ENCODE results near the gene EVC. TPM values are rescaled to one million over a fixed set of nuclear protein-coding genes. Genes with fewer than 3 reads are reported as not detected.

Gene EVC
- total RNA-seq, 3 donors from 2014 or later = 1.9 to 24.2 (median 4.6) TPM

DNA sequence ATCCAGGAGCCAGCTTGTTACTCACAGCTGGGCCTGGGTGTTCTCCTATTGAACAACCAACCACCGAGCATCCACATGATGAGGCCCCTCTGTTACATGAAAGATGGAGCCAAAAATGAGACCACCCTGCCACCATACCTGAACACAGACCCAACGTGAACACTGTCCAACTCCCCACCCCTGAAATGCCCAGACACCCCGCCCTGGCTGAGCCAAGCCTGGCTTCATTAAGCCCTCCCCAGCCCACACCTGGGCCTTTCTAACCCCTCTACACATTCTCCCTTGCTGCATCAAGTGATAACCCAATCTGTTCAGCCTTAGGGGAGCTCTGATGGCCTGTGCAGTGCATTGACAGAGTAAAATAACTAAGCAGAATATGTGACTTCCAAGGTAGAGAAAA is 80.7 kb downstream of the EVC start:
- intact Hi-C loops (cut with DNase I, micrococcal nuclease) = no loop called here
- ATAC-seq (no peak), DNase-seq (no peak)
- TF ChIP-seq, protein P1, sequence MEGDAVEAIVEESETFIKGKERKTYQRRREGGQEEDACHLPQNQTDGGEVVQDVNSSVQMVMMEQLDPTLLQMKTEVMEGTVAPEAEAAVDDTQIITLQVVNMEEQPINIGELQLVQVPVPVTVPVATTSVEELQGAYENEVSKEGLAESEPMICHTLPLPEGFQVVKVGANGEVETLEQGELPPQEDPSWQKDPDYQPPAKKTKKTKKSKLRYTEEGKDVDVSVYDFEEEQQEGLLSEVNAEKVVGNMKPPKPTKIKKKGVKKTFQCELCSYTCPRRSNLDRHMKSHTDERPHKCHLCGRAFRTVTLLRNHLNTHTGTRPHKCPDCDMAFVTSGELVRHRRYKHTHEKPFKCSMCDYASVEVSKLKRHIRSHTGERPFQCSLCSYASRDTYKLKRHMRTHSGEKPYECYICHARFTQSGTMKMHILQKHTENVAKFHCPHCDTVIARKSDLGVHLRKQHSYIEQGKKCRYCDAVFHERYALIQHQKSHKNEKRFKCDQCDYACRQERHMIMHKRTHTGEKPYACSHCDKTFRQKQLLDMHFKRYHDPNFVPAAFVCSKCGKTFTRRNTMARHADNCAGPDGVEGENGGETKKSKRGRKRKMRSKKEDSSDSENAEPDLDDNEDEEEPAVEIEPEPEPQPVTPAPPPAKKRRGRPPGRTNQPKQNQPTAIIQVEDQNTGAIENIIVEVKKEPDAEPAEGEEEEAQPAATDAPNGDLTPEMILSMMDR (IDR thresholded peaks at IDR 0.05) = no peak
- Histone ChIP-seq H3K4me3 (no peak overlapping the region), H3K4me1 (ENCODE audit: low read depth) (no peaks in the 10 kb centered on the region), H3K36me3 (ENCODE audit: low read depth) (no peaks in the 10 kb centered on the region), H3K9me3 (no peaks in the 10 kb centered on the region)

DNA sequence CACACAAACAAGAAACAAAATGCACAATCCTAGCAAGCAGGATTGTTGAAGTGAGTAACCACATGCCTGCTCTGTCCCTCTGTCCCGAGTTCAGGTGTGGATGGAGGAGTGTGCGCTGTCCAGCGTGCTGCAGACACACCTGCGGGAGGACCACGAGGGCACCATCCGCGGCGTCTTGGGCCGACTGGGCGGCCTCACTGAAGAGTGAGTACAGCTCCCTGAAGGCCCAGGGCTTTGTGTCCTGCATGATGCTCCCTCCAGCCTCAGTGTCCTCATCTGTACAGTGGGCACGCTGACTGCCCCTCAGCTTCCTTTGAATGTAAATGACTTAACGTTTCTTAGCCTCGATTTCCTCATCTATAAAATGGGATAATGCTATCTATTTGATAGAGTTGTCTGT is 82.5 kb downstream of the EVC start:
- H3K36me3 ChIP-seq (ENCODE audit: low read depth) = no peaks in the 10 kb centered on the region
- intact Hi-C loops (cut with DNase I, micrococcal nuclease) = no loop called here
- no peak overlapping the region for H3K4me3 ChIP-seq
- no peaks in the 10 kb centered on the region for H3K4me1 ChIP-seq (ENCODE audit: low read depth)
- TF ChIP-seq, protein P1 (IDR thresholded peaks at IDR 0.05) = no peak
- H3K9me3 ChIP-seq = no peaks in the 10 kb centered on the region
- ATAC-seq = no peak
- DNase-seq = no peak

DNA sequence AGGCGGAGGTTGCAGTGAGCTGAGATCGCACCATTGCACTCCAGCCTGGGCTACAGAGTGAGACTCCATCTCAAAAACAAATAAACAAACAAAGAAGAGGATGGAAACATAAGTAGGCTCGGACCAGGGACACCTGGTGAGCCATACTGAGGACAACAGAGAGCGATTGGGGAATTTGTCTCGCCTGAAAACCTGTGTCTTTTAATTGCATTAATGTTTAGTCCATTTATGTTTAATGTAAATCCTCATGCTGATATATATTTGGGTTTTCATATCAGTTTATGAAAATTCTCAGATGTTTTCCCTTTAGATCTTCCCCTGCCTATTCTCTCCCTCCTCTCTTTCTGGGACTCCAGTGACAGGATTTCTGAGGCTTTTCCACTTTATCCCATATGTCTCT is 84.6 kb downstream of the EVC start:
- Histone ChIP-seq H3K9me3 (no peaks in the 10 kb centered on the region), H3K4me1 (ENCODE audit: low read depth) (no peaks in the 10 kb centered on the region), H3K36me3 (ENCODE audit: low read depth) (no peaks in the 10 kb centered on the region), H3K4me3 (no peak overlapping the region)
- no peak for DNase-seq
- intact Hi-C loops (cut with DNase I, micrococcal nuclease) = no loop called here
- TF ChIP-seq, protein P1 (IDR thresholded peaks at IDR 0.05) = no peak
- ATAC-seq = no peak

DNA sequence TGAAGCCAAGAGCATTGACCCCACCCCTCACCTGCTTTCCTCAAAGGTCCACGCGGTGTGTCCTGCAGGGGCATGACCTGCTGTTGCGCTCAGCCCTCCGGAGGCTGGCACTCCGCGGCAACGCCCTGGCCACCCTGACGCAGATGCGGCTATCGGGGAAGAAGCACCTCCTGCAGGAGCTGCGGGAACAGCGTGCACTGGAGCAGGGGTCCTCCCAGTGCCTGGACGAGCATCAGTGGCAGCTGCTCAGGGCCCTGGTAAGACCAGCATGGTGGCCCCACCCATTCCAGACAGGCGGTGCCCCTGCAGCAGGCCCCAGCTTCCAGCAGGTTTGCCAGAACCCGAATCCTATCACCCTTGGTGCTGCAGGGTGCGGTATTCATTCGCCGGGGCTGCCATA is 86.0 kb downstream of the EVC start:
- Histone ChIP-seq H3K36me3 (ENCODE audit: low read depth) (no peaks in the 10 kb centered on the region), H3K9me3 (no peaks in the 10 kb centered on the region), H3K4me1 (ENCODE audit: low read depth) (no peaks in the 10 kb centered on the region), H3K4me3 (no peak overlapping the region)
- ATAC-seq (no peak), DNase-seq (no peak)
- intact Hi-C loops (cut with DNase I, micrococcal nuclease) = no loop called here
- TF ChIP-seq, protein P1 (IDR thresholded peaks at IDR 0.05) = no peak

DNA sequence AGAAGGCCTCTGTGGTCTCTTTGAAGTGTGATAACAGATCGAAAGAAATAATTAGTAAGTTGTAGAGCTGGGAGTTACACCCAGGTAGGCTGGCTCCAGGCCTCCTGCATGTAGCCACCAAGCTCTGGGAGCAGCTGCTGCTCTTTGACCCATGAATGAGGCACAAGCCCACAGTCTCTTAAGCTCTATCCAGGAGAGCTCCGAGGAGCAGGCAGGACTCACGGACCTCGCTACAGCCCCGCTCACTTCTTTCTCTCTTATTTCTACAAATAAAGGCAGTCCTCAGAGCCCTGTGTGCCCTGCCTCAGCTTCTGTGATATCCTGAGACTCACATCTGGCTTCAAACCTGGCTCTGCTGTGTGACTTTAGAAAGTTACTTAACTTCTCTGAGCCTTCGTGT is 86.9 kb downstream of the EVC start:
- no peaks in the 10 kb centered on the region for H3K36me3 ChIP-seq (ENCODE audit: low read depth)
- no peaks in the 10 kb centered on the region for H3K9me3 ChIP-seq
- intact Hi-C loops (cut with DNase I, micrococcal nuclease) = no loop called here
- TF ChIP-seq, protein P1 (IDR thresholded peaks at IDR 0.05) = no peak
- DNase-seq = no peak
- H3K4me1 ChIP-seq (ENCODE audit: low read depth) = no peaks in the 10 kb centered on the region
- no peak for ATAC-seq
- no peak overlapping the region for H3K4me3 ChIP-seq

DNA sequence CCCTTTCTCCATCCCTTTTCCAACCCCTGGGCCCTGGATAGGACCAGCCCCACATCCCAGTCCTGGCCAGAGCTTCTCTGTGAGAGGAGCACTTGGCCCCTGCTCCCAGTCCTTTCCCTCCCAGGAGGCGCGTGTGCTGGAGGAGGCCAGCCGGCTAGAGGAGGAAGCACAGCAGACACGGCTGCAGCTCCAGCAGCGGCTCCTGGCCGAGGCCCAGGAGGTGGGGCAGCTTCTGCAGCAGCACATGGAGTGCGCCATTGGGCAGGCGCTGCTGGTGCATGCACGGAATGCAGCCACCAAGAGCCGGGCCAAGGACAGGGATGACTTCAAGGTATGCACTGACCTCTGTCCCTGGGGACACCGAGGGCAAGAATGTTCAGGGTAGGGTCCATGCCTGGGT is 87.5 kb downstream of the EVC start:
- no peak overlapping the region for H3K4me3 ChIP-seq
- DNase-seq = no peak
- no peaks in the 10 kb centered on the region for H3K9me3 ChIP-seq
- H3K36me3 ChIP-seq (ENCODE audit: low read depth) = no peaks in the 10 kb centered on the region
- TF ChIP-seq, protein P1 (IDR thresholded peaks at IDR 0.05) = no peak
- no peak for ATAC-seq
- H3K4me1 ChIP-seq (ENCODE audit: low read depth) = no peaks in the 10 kb centered on the region
- intact Hi-C loops (cut with DNase I, micrococcal nuclease) = no loop called here
